ENCODE measurements around the gene PSMA2.

DNA sequence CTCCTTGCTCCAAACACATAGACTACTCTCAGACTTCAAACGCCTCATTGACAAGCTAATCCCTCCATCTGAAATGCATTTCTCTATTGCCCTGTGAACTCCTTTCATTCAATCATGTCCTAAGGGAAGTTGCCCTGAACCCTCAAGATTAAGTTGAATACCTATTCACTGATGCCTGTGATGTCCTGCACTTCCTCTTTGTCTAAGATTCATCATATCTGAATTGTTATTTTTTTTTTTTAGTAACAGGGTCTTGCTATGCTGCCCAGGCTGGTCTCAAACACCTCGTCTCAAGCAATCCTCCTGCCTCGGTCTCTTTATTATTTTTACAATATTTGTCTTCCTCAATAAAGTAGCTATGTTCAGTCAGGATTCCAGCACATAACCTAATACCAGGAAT is 3.2 kb downstream of the PSMA2 start:
- TF ChIP-seq, protein P1, sequence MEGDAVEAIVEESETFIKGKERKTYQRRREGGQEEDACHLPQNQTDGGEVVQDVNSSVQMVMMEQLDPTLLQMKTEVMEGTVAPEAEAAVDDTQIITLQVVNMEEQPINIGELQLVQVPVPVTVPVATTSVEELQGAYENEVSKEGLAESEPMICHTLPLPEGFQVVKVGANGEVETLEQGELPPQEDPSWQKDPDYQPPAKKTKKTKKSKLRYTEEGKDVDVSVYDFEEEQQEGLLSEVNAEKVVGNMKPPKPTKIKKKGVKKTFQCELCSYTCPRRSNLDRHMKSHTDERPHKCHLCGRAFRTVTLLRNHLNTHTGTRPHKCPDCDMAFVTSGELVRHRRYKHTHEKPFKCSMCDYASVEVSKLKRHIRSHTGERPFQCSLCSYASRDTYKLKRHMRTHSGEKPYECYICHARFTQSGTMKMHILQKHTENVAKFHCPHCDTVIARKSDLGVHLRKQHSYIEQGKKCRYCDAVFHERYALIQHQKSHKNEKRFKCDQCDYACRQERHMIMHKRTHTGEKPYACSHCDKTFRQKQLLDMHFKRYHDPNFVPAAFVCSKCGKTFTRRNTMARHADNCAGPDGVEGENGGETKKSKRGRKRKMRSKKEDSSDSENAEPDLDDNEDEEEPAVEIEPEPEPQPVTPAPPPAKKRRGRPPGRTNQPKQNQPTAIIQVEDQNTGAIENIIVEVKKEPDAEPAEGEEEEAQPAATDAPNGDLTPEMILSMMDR (IDR thresholded peaks at IDR 0.05), result no peak
- no peak for TF ChIP-seq POLR2A (IDR thresholded peaks at IDR 0.05)

All from right lobe of liver (tissue), 4 donors.